Skeletal muscle tissue (tissue), 4 donors: ENCODE measurements around the gene ARL3. TPM values are rescaled to one million over a fixed set of nuclear protein-coding genes. Genes with fewer than 3 reads are reported as not detected.

Experiments
- H3K27ac ChIP-seq: one replicate; pipeline ENCODE4 v1.7.0; 2013; ENCODE audit warnings: mild to moderate bottlenecking, low read depth, low read length, inconsistent platforms
- H3K27me3 ChIP-seq, 3 donors: one replicate each; pipeline ENCODE4 v1.7.0; 2013; ENCODE audit warnings: low read length in 3 of 3; ENCODE audit not compliant: control insufficient read depth in 3 of 3, insufficient read depth in 3 of 3
- H3K36me3 ChIP-seq, 3 donors: one replicate each; pipeline ENCODE4 v1.7.0; 2013; ENCODE audit warnings: low read length in 3 of 3; ENCODE audit not compliant: control insufficient read depth in 3 of 3, insufficient read depth in 3 of 3
- H3K4me1 ChIP-seq, 3 donors: one replicate each; pipeline ENCODE4 v1.7.0; 2013; ENCODE audit warnings: low read length in 3 of 3, mild to moderate bottlenecking in 3 of 3; ENCODE audit not compliant: control insufficient read depth in 3 of 3, insufficient read depth in 3 of 3
- H3K4me3 ChIP-seq, 3 donors: one replicate each; pipeline ENCODE4 v1.7.0; 2013; ENCODE audit warnings: low read length in 3 of 3
- H3K9ac ChIP-seq, 3 donors: one replicate each; pipeline ENCODE4 v1.7.0; 2013; ENCODE audit warnings: low read length in 3 of 3, mild to moderate bottlenecking in 3 of 3, moderate library complexity in 2 of 3, low read depth in 1 of 3
- H3K9me3 ChIP-seq, 3 donors: one replicate each; pipeline ENCODE4 v1.7.0; 2013; ENCODE audit warnings: low read length in 3 of 3; ENCODE audit not compliant: control insufficient read depth in 3 of 3
- total RNA-seq: library from RNA; depleted of rRNA; stranded (reverse); fragments of >200 nt; gene quantifications from one replicate; pipeline ENCODE4 v1.2.3, GENCODE V29; 2014
- donor health status: Osteomylitis.

Gene ARL3
- total RNA-seq, 1 donor from 2014 or later: 5.2 TPM

DNA sequence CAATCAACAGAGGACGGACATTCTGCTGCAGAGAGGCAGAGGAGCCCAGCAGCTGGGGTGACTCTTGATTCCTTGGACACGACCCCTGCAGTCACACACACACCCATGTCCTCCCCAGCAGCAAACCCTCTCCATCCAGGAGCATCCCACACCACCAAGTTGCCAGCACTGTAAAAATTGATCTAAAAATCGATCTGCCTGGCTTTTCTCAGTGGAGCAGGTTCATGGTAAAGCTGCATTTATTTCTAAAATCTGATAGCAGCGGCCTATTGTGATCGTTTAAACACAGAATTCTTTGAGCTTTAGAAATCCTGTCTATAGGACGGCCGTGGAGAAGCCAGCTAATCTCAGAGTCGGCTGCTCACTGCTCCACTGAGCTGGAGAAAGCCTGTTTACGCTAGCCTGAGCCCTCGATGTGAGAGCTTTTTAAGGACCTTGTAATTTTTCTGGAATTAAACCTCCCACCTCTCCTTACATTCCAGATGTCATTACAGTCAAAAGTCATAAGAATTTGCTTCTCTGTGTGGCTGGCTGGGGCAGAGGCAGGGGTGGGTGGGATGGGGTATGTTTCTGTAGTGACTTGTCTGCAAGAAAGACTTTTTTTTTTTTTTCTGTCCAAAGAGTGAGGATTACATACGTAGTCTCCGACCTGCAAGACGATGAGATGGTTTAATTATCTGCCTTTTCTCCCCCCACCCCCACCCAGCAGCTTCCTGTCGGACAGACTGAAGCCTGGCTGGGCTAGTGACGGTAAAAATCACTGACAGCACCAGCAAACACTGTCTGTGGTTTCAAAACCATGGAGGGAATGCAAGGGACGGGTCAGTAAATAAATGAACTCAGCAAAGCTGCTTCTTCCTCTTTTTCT, 38.3 kb downstream of the ARL3 start:
- Histone ChIP-seq H3K4me3 (no peak overlapping the region), H3K9ac (peak overlapping the region in 2 of 3 donors; percentile 50 to 59), H3K9me3 (no peaks in the 10 kb centered on the region), H3K36me3 (peaks cover 0 to 4% (median 3%) of the 10 kb centered on the region in 3 donors), H3K4me1 (peaks cover 43 to 52% (median 52%) of the 10 kb centered on the region in 3 donors), H3K27me3 (no peaks in the 10 kb centered on the region), H3K27ac (peak overlapping the region; percentile 72)

DNA sequence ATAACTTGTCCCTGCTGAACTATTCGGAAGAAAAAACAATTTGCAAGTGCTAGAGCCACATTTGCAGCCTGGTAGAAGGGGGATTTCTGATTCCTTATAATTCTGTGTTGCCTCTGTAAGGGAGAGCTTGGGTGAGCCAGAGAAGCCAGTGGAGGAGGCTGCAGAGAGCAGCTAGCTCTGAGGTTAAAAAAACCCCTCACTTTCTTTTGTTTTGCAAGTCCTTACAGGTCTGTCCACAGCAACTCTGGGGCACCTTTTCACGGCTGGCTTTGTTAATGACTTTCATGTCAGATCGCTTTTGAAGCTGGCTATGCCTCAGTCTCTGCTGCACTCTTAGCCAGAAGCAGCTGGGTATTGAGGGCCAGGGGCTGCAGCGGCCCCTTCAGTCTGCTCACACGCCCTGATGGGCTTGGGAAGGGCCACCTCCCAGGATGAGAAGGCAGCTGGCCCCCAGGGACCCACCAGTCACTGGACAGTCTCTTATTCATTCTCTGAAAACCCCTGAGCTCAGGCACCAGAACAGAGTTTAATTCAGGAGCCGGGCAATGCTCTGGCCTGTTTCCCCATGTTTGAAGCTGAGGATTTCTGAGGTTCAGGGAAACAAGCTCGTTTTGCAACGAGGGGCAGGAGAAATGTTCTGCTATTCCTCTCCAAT, 39.1 kb downstream of the ARL3 start:
- Histone ChIP-seq H3K27me3 (no peaks in the 10 kb centered on the region), H3K9me3 (no peaks in the 10 kb centered on the region), H3K27ac (peak overlapping the region; percentile 72), H3K4me1 (peaks cover 43 to 52% (median 52%) of the 10 kb centered on the region in 3 donors), H3K9ac (peak overlapping the region in 2 of 3 donors; percentile 50 to 59), H3K36me3 (no peaks in the 10 kb centered on the region), H3K4me3 (no peak overlapping the region)

DNA sequence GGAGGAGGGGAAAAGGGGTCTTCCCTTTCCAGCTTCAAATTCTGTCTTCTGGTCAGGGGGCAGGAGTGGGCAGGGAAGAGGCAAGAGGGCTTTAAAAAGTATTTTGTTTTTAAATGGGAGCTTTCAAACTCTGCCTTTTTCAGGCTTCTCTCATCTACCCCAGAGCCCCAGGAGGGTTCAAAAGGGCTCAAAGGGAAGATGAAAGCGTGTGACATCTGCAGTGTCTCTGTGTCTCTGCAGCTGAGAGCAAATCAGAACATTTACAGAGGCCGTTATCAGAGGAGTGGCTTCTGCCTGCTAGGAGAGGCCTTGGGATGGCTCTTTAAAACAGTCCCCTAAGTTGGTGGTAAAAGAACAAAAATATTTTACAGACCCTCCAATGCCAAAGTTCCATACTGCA, 39.6 kb downstream of the ARL3 start:
- H3K4me3 ChIP-seq: peak overlapping the region in 2 of 3 donors; percentile 46 to 51
- peaks cover 48 to 58% (median 55%) of the 10 kb centered on the region in 3 donors for H3K4me1 ChIP-seq
- no peaks in the 10 kb centered on the region for H3K27me3 ChIP-seq
- H3K36me3 ChIP-seq: no peaks in the 10 kb centered on the region
- no peaks in the 10 kb centered on the region for H3K9me3 ChIP-seq
- H3K27ac ChIP-seq: peak overlapping the region; percentile 72
- H3K9ac ChIP-seq: peak overlapping the region in 2 of 3 donors; percentile 40 to 70

DNA sequence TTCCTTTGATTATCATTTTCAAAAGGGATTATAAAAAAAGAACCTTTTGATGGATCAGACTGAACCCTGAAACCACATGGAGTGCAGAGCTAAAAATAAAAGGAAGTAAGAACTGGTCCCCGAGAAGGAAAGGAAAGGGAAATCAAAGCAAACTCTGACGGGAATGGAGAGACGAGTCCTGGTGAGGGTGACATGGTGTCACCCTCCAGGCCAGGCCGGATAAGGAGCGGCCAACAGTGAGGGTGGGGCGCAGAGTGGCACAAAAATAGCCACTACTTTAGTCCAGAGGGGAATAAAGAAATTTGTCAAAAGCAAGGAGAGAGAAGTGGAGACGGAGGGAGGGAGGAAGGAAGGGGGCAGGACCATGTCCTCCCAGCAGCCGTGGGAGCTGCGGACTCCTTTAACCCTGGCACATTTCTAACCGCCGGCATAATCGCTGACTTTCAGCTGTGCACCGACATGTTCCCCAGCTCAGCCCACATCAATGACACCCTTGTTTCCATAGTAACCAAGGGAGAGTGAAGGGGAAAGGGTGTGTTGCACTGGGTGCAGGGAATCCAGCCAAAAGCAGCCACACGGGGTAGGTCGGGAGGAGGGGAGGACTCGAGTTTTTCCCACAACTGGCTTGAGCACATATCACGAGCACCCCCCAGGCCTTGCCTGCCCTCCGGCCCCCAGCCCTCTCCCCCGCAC, 40.2 kb downstream of the ARL3 start:
- Histone ChIP-seq H3K36me3 (no peaks in the 10 kb centered on the region), H3K27ac (peak overlapping the region; percentile 72), H3K4me1 (peaks cover 52 to 61% (median 59%) of the 10 kb centered on the region in 3 donors), H3K4me3 (peak overlapping the region; percentile 46 to 57 (median 51)), H3K27me3 (no peaks in the 10 kb centered on the region), H3K9ac (peak overlapping the region; percentile 47 to 70 (median 59)), H3K9me3 (no peaks in the 10 kb centered on the region)

DNA sequence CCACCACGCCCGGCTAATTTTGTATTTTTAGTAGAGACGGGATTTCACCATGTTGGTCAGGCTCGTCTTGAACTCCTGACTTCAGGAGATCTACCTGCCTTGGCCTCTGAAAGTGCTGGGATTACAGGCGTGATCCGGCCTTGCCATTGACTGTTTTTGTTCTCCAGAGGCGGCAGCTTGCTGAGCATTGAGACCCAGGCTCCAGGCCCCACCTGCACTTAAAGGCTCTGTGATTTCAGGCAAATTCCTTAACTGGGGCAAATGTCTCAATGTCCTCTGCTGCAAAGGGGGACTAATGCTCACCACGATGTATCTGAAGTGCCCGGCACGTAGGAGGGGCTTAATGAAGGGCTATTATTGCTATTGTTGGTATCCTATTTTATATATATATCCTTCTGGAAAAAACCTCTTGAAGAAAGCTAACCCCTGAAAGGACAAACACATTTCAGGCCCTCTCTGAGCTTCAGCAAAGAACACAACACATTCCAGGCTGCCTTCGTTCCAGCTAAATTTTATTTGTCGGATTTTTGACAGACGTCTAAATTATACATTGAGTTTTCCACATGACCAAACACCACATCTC, 40.9 kb downstream of the ARL3 start:
- Histone ChIP-seq H3K36me3 (no peaks in the 10 kb centered on the region), H3K27ac (peak overlapping the region; percentile 72), H3K4me3 (peak overlapping the region in 1 of 3 donors; percentile 57), H3K27me3 (no peaks in the 10 kb centered on the region), H3K9me3 (no peaks in the 10 kb centered on the region), H3K4me1 (peaks cover 50 to 57% (median 55%) of the 10 kb centered on the region in 3 donors), H3K9ac (peak overlapping the region in 2 of 3 donors; percentile 16 to 47)

DNA sequence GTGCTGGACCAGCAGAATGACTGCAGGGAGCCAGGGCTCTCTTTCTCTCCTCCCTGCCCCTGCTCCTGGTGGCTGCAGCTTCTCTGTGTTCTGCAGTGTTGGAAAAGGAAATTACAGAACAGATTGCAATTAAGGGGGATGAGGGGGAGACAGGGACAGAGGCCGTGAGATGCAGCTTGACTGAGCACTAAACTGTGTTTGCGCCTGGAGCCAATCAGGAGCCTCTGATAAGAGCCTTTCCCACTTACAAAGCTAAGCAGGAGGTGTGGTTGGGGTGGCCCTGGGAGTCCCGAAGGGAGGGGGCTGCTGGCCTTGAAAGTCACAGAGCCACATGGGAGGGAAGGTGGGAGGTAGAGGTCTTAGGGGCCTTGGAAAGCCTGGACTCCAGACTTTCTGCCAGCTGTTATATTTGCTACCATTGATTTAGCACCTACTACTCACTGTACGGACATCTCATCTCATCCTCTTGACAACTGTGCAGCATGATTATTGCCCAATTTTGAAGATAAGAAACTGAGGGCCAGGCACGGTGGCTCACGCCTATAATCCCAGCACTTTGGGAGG, 43.2 kb downstream of the ARL3 start:
- Histone ChIP-seq H3K9me3 (no peaks in the 10 kb centered on the region), H3K9ac (no peak overlapping the region), H3K36me3 (no peaks in the 10 kb centered on the region), H3K27ac (no peak overlapping the region), H3K4me3 (no peak overlapping the region), H3K4me1 (peaks cover 40 to 45% (median 40%) of the 10 kb centered on the region in 3 donors), H3K27me3 (no peaks in the 10 kb centered on the region)

DNA sequence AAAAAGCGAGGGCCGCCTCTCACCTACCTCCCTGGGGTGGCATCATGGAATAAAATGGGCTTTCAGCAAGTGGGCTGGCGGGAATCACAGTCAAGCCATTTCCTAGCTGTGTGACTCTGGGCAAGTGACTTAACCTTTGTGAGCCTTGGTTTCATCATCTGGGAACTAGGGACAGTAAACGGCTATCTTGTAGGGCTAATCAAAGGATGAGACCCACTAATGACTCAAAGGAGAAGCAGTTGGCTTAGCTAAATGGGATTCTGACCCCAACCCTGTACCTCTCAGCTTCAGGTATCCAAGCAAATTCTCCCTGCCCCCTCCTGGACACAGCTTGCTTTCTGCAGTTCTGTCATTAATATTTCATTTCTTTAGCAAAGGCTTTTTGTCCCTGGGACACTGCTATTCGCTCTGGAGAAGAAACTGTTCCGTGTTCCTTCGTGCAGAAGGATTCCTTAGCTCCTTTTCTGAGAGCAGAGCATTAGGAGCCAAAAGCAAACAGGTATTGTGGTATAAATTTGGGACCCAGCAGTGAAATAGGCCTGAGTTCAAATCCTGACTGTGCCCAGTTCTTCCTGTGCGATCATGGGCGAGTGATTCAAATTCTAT, 44.0 kb downstream of the ARL3 start:
- Histone ChIP-seq H3K4me3 (no peak overlapping the region), H3K27me3 (no peaks in the 10 kb centered on the region), H3K36me3 (no peaks in the 10 kb centered on the region), H3K9me3 (no peaks in the 10 kb centered on the region), H3K9ac (peak overlapping the region in 1 of 3 donors; percentile 54), H3K4me1 (peaks cover 32 to 41% (median 33%) of the 10 kb centered on the region in 3 donors), H3K27ac (peak overlapping the region; percentile 62)

DNA sequence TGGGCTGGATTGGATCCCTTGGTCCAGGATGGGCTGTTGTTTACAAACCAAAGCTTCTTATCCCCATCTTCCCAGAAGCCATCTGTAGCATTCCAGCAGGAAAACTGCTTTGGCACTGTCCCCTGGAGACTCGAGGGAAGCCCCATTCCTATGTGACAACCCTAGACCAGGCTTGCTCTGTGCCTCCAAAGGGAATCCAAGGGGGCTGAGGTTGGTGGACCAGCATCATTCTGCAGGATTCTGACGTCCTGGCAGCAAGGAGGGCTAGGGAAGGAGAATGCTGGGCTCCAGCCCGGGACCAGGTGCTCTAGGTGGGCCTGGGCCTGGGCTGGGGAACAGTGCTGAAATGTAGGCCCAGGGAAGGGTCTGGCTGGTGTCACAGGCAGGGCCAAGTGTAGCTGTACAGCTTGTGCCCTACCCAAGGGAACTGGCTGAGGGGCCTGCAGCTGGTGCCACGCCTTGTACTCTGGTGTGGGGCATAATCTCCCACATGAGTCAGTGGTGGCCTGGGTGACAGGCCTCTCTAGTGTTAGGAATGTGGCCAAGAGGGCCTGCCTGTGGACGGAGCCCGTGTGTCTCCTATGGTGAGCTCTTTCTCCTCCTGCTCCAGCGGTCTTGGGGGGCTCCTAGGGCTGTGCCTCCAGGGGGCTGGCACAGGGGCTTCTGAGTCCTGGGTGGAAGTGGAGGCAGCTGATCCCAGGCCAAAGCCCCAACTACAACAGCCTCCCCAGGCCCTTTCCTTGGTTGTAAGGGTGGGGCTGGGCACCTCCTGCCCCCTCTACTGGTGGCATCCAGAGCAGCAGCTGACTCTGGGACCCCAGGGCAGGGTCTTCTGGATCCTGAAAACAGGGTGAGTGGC, 44.8 kb downstream of the ARL3 start:
- H3K4me3 ChIP-seq: no peak overlapping the region
- H3K4me1 ChIP-seq: peaks cover 25 to 38% (median 31%) of the 10 kb centered on the region in 3 donors
- no peaks in the 10 kb centered on the region for H3K36me3 ChIP-seq
- H3K27me3 ChIP-seq: no peaks in the 10 kb centered on the region
- peak overlapping the region; percentile 40 to 57 (median 54) for H3K9ac ChIP-seq
- no peaks in the 10 kb centered on the region for H3K9me3 ChIP-seq
- peak overlapping the region; percentile 62 for H3K27ac ChIP-seq
